HG03139 (cell line): ENCODE results near the gene LRRTM2.

Experiments
- ATAC-seq: cut with Tn5 transposase; IDR thresholded peaks from one replicate; pipeline ENCODE4 v1.9.1; 2021; ENCODE audit not compliant: unreplicated experiment

Gene LRRTM2

GRCh38 chr5:138884094-138884493 lies 9.0 kb upstream of the LRRTM2 start:
- no peak for ATAC-seq

- no peak for ATAC-seq
Observed at GRCh38 chr5:138883211-138883610, 8.1 kb upstream of the LRRTM2 start.

GRCh38 chr5:138878437-138879235 lies 3.5 kb upstream of the LRRTM2 start:
- no peak for ATAC-seq

- no peak for ATAC-seq
Observed at GRCh38 chr5:138876811-138877210, 1.7 kb upstream of the LRRTM2 start.

DNA sequence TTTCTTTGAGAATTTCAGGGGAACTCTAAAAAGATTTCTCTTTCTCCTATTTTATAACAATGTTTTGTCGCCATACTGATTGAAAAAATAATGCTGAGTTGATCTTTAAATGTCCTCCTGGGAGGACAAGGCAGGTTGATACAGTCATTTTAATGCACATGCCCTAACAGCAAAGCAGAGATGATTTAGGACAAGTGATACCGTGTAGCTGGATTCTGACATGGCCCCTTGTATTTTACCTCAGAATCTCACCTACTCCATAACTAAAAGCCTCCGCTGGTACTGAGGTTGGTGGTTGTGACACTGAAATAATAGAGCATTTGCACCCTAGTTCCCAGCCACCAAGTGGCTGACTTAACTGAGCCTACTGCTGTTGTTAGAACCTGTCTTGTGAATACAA lies 811 bp upstream of the LRRTM2 start:
- ATAC-seq, result no peak

DNA sequence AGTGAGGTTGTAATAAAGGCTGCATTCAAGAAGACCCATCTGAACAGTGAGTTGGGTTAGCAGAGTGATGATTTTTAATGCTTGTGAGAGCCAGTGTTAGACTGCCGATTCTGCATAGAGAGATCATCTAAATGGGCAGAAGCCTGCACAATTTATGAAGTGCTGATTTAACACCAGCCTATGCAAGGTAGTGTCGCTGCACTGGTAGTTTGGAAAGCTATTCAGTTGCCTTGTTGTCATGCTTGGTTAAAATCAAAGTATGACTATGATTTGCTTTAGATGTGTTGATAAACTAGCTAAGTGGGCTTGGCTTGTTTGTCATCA lies 379 bp upstream of the LRRTM2 start:
- ATAC-seq, result no peak

DNA sequence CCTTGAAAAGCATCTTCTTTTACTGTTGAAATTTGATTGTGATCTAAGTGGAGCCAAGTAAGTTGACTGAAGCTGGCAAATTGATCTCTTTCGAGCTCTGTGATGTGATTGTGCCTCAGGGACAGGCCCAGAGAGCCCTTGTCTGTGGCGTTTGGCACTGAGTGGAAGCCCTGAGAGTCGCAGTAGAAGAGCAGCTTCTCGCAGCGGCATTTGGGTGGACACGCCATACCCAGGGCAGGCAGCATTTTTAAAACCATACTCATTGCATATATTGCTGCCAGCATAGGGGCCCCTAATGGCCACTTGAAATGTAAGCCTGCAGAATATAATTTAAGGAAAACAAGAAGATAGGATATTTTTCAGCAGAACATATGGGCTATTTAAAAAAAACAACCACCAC lies 894 bp downstream of the LRRTM2 start:
- ATAC-seq, result no peak

DNA sequence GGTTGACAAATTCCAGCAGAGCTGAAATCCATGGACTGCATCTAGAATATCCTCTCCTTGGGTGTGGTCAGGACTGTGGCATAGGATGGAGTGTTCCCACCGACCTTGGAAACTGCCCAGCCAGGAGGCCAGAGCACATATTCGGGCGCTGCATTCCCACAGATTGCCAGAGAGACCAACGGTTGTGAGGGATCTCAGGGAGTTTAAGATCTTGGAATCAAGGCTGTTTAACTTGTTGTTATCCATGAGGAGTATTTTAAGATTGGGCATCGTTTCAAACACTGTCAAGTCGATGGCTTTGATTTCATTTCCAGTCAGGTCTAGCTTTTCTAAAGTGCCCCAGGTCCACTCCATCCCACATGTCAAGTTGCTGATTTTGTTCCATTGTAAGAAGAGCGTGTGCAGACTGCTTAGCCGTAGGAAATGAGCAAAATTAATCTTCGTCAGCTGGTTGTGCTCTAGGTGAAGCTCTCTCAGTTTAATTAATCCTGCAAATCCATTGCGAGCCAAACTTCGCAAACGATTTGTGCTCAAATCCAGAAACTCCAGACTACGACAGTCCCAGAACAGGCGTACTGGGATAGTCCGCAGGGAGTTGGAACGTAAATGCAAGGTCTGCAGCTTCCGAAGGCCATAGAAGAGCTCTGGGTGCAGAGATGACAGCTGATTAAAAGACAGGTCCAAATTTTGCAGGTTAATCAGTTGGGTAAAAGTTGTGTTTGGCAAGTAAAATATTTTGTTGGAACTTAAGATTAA lies 1.5 kb downstream of the LRRTM2 start:
- ATAC-seq, result no peak

DNA sequence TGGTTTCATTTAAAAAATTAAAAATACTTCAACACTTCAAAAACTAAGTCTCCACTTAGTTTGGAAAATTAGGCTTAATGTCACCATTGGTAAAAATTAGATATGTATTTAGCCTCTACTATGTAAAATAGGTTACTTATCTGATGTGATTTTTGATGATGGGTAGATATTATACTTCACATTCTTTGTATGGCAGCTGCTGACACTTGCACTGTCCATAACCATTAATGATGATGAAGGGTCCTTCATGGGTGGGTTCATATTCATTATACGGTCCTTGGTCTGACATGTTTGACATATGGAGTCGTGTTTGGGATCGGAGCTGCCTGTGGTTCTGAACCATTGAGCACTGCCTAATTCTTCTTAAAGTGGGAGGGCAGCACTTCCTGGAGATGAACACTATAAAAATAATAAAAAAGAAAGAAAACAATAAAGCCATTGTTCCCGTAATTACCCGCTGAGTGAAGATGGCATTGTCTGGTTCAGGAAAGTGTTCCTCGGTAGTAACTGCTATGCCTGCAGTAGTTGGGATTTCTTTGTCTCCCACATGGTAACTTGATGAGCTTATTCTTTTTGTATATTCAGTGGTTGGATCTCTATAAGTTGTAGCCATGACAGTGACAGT lies 2.2 kb downstream of the LRRTM2 start:
- no peak for ATAC-seq

DNA sequence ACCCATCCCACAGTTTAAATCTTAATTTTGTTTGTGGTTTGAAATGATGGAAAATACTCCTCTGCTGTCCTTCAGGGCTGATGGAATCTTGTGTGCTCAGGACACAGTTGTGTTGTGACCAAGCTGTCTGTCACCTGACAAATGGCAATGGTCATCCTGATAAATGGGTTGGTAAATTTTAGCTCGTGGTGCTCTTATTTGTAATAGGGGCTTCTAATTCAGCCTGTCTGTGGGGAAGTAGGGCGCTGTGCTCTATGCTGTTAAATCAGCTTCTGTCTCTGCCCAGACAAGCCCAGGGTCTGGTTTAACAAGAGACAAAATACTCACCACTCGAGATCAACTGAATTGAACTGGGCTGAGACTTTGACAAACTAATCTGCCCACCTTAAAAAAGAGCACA lies 4.5 kb downstream of the LRRTM2 start:
- no peak for ATAC-seq

GRCh38 chr5:138869763-138870500 lies 5.2 kb downstream of the LRRTM2 start:
- no peak for ATAC-seq

DNA sequence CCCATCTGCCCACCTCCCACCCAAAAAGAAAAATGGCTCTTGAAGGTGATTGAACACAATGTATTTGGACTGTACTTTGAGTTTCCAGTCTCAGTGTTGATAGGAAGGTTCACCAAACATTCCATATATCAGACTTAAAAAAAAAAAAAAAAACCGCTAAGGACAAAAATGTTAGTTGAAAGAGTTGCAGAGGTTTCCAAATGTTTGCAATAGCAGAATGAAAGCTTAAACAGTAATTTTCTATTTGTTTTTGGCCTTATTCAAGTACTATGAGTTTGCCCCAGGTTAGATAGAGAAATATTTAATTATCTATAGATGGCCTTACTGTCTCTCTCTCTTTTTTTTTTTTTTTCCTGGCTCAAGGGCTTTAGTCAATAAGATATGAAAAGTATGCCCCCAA lies 6.1 kb downstream of the LRRTM2 start:
- no peak for ATAC-seq

- ATAC-seq, result no peak
Observed at GRCh38 chr5:138867011-138867410, 8.1 kb downstream of the LRRTM2 start.

GRCh38 chr5:138853132-138853531 lies 22.0 kb downstream of the LRRTM2 start:
- no peak for ATAC-seq

DNA sequence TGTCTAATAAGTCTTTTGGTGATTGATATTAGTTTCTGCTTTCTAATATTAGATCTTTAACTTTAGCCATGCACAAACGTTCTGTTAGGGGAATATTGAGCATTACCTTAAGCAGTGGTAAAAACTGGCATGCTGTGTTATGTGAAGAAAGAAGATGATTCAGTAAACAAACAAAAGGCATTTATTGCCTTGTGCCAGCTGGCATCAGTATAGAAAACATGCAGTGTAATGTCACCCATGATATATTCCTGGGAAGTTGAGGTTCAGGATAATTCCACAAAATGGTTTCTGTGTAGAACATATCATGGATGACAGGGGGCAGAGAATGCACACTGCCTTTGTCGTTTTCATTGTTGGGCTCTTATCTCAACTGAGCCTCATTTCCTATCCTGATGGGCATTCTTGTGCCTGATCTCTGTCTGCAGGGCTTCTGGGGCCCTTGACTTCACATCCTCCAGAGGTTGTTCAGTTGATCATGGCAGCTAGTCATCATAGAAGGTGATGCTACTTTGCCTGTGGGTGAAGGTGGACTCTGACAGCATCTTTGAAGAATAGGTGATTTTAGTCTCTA lies 24.2 kb downstream of the LRRTM2 start:
- ATAC-seq, result no peak

DNA sequence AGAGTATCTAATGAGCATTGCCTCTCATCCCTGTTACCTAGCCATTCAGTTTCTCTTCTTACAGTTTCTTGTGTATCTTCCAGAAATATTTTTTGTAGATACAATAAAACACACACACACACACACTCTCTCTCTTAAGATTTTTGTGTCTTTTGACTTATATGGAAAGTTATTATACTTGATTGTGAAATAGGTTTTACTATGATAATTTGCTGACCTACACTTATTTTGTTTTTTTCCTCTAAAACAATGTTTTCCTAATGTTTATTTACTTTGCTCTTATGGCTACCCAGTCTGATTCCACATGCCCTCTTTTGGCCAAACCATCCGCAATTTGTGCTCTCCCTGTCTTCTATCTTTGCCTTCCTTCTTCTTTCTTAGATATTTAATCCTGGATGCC lies 25.3 kb downstream of the LRRTM2 start:
- no peak for ATAC-seq

- no peak for ATAC-seq
Observed at GRCh38 chr5:138849439-138849838, 25.7 kb downstream of the LRRTM2 start.

DNA sequence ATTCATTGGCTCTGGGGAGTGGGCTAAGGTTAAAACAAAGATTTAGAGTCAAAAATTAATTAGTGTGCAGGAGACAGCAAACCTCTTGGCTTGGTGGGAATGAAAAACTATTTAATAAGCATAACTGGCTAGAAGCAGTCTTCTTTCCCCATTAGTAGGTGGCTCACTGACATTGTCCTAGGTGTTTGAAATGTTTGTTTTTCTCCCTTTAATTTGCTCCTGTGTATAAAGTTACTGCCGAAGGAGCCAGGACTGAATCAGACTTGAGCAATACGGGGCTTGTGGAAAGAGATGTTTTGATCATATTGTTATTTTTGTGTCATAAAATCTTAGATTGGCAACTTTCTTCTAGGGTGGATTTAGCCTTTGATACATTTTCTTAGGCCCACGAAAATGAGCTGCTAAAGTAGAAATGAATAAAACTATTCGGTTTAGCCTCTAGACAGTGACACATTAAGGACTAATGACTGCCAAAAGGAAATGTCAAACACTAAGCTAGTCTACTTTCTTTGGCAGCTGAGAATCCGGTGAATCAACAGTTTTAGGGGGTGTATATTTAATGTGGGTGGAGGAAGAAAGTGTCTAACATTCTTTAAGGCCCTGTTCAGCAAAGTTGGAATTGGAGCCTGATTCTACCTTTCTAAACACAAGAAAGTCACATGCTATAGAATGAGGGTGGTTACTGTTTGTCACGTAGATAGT lies 30.2 kb downstream of the LRRTM2 start:
- no peak for ATAC-seq

DNA sequence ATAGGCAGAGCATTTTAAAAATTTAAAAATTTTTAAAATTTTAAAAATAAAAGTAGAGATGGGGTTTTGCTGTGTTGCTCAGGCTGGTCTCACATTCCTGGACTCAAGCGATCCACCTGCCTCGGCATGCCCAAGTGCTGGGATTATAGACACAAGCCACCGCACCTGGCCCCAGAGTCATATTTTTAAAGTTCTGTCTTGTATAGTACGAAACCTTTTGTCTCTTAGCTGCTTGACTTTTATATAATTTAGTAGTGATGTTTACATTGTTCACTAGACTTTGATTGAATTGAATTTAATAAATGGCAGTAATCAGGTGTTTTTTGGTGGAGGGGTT lies 31.0 kb downstream of the LRRTM2 start:
- ATAC-seq, result no peak

- ATAC-seq, result no peak
Observed at GRCh38 chr5:138843316-138844124, 31.6 kb downstream of the LRRTM2 start.
